ENCODE results near the gene WDR73. TPM values are rescaled to one million over a fixed set of nuclear protein-coding genes. Genes with fewer than 3 reads are reported as not detected.

WDR73 gene
- total and polyA plus RNA-seq, 10 of the 15 experiments (the other 5 are each of a cell fraction or from before 2014, with no cell fraction given): 4.4 to 25.6 (median 16.3) TPM

DNA sequence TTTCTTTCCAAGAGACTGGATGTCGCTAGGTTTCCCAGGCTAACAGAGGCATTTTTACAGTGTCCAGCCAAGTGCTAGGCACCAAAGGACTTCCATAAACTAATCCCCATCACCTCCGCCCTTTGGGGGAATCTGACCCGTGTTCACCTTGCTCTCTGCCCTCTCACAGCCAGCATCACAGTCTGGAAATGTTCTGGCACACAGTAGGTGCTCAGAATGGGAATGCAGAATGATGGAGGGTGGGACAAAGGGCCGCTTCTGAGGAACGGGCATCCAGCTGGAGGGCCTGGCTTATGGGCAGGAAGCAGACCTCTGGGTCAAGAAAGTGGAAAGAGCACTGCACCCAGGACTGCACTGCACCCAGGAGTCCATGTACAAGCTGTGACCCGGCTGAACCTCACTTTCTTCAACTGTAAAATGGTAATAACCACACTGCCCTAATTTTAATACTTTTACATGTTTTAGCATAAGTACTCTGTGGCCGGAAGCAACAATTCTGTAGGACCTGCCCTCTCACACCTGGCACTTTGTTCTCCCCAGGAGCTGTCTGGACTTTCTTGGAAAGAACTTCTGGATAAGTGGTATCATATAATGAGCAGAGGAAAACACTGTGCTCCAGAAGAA is 4.8 kb upstream of the WDR73 start:
- Histone ChIP-seq H3K9me3 (replicated peaks; ENCODE audit: control insufficient read depth, insufficient read depth, low read length) (no peaks in the 10 kb centered on the region), H3K9ac (ENCODE audit: control insufficient read depth, insufficient read depth, low read length) (peak overlapping the region; percentile 71), H3K4me1 (ENCODE audit: control insufficient read depth, insufficient read depth, low read length) (peaks cover 16% of the 10 kb centered on the region), H3K79me2 (ENCODE audit: control insufficient read depth, insufficient read depth, low read length) (peaks cover 2% of the 10 kb centered on the region), H2AFZ (ENCODE audit: control insufficient read depth, low read depth, low read length) (peak overlapping the region; percentile 70), H3K4me2 (ENCODE audit: control insufficient read depth, insufficient read depth) (peak overlapping the region; percentile 88), H3K36me3 (ENCODE audit: control insufficient read depth in 2 of 2, insufficient read depth in 2 of 2, low read length in 1 of 2) (peaks cover 0 to 3% of the 10 kb centered on the region in 2 experiments; a peak in 1 of 4 replicates), H4K20me1 (ENCODE audit: control insufficient read depth, insufficient read depth) (no peaks in the 10 kb centered on the region), H3K27ac (ENCODE audit: control insufficient read depth, insufficient read depth) (no peak overlapping the region), H3K27me3 (replicated peaks in 1 of 2; ENCODE audit: control insufficient read depth in 2 of 2, insufficient read depth in 2 of 2, low read length in 1 of 2) (no peaks in the 10 kb centered on the region), H3K4me3 (no peak overlapping the region)
- WGBS (ENCODE audit: insufficient coverage, insufficient replicate concordance, low lambda C conversion rate, missing lambda C conversion rate): 8% methylated on average over 7 of the region's 7 CpGs
- BruUV-seq (replicated peaks): no TSS peak
- ChIA-PET SMC1A (ENCODE audit: uncharacterized antibody, unreplicated experiment) (interaction anchor here (0.8 to 1.5 kb wide), 6 partner anchors 9 to 85 kb away, joined by 3 to 5 read pairs (median 4); partner anchors contain the start of gene SEC11A), CTCF (interaction anchor here (0.8 to 7.6 kb wide), 12 partner anchors 12 to 163 kb away, joined by 3 to 52 read pairs (median 4); partner anchors contain the start of genes SEC11A and ZSCAN2), RAD21 (ENCODE audit: unreplicated experiment) (interaction anchor here (1.2 to 2.2 kb wide), 3 partner anchors 98 to 219 kb away, joined by 4 to 6 read pairs (median 4); no protein-coding TSS in a partner anchor), POLR2A (interaction anchor here (0.9 to 1.1 kb wide), 2 partner anchors 71 to 113 kb away, joined by 3 read pairs; no protein-coding TSS in a partner anchor)
- no peak for DNase-seq (ENCODE audit: low read depth, low spot score)
- ATAC-seq: no peak
- in situ Hi-C loops (cut with MboI): no loop called here
- peak; percentile 71 for FAIRE-seq
- TF ChIP-seq SREBF2 (IDR thresholded peaks at IDR 0.05; ENCODE audit: low read length): no peak
- TF ChIP-seq CHD4 (IDR thresholded peaks at IDR 0.05): no peak
- 0 out of 2 replicates have a peak, but pooled peaks have one; percentile 24 for TF ChIP-seq MXI1 (IDR thresholded peaks at IDR 0.05; ENCODE audit: low read depth, low read length)
- intact Hi-C loops (cut with micrococcal nuclease; ENCODE audit: unreplicated experiment): no loop called here

DNA sequence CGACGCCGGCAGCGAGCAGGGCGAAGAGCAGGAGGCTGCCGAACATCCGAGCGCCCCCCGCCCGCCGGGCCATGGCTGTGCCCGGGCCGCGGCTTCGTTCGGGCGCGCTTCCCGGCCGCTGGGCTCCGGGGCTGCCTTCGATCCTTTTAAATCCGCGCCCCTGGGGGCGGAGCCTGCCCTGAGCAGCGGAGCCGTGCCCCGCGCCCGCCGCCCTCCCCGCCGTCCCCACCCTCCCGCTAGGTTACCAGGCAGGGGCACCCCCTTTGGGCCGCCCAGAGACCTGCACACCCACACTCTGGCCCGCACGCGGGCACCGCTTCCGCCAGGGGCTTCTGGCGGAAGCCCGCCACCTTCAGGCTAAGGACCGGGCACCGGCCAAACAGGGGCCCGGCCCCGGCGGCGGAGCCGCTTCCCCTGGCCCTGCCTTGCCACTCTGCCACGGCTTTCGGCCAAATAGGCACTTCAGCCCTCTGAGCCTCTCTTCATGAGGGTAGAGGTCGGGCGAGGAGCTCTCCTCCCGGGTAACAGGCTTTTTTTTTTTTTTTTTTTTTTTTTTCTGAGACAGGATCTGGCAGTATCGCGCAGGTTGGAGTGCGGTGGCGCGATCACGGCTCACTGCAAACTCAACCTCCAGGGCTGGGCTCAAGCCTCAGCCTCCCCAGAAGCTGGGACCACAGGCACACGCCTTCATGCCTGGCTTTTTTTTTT is 4.2 kb upstream of the WDR73 start, which contains the start of gene NMB:
NMB (minus strand) TSS at position 120 of the 708 bp plus-strand sequence; CDS start at position 73, 47 bp downstream.
- intact Hi-C loops (cut with micrococcal nuclease; ENCODE audit: unreplicated experiment) (no loop called here), in situ Hi-C loops (cut with MboI) (no loop called here)
- Histone ChIP-seq H3K79me2 (ENCODE audit: control insufficient read depth, insufficient read depth, low read length) (peaks cover 8% of the 10 kb centered on the region), H3K9me3 (replicated peaks; ENCODE audit: control insufficient read depth, insufficient read depth, low read length) (no peaks in the 10 kb centered on the region), H3K27ac (ENCODE audit: control insufficient read depth, insufficient read depth) (no peak within 1 kb of the TSS), H3K27me3 (replicated peaks in 1 of 2; ENCODE audit: control insufficient read depth in 2 of 2, insufficient read depth in 2 of 2, low read length in 1 of 2) (no peaks in the 10 kb centered on the region), H3K4me1 (ENCODE audit: control insufficient read depth, insufficient read depth, low read length) (peaks cover 19% of the 10 kb centered on the region), H3K9ac (ENCODE audit: control insufficient read depth, insufficient read depth, low read length) (peak within 1 kb of the TSS; percentile 71), H4K20me1 (ENCODE audit: control insufficient read depth, insufficient read depth) (no peaks in the 10 kb centered on the region), H2AFZ (ENCODE audit: control insufficient read depth, low read depth, low read length) (peak within 1 kb of the TSS; percentile 70), H3K4me2 (ENCODE audit: control insufficient read depth, insufficient read depth) (peak within 1 kb of the TSS; percentile 88), H3K4me3 (peak within 1 kb of the TSS; percentile 49; the same call in 1 of the 2 replicates), H3K36me3 (ENCODE audit: control insufficient read depth in 2 of 2, insufficient read depth in 2 of 2, low read length in 1 of 2) (peaks cover 0 to 3% of the 10 kb centered on the region in 2 experiments; a peak in 1 of 4 replicates)
- SMC1A ChIA-PET (ENCODE audit: uncharacterized antibody, unreplicated experiment): interaction anchor here (1.0 to 1.5 kb wide), 5 partner anchors 9 to 86 kb away, joined by 3 to 5 read pairs (median 4); partner anchors contain the start of gene SEC11A
- CTCF ChIA-PET: interaction anchor here (0.8 to 7.6 kb wide), 10 partner anchors 20 to 163 kb away, joined by 3 to 52 read pairs (median 4); partner anchors contain the start of genes SEC11A and ZSCAN2
- RAD21 ChIA-PET (ENCODE audit: unreplicated experiment): interaction anchor here (0.6 to 2.2 kb wide), 5 partner anchors 78 to 219 kb away, joined by 3 to 6 read pairs (median 4); no protein-coding TSS in a partner anchor
- no TSS peak for BruUV-seq (replicated peaks)
- no peak for FAIRE-seq
- WGBS (ENCODE audit: insufficient coverage, insufficient replicate concordance, low lambda C conversion rate, missing lambda C conversion rate): 1% methylated on average over 38 of the region's 61 CpGs
- POLR2A ChIA-PET: interaction anchor here (0.6 to 0.9 kb wide), 3 partner anchors 72 to 91 kb away, joined by 3 to 5 read pairs (median 3); no protein-coding TSS in a partner anchor
- DNase-seq (ENCODE audit: low read depth, low spot score): peak; percentile 33
- peak; percentile 81 for ATAC-seq
- TF ChIP-seq, protein P1, sequence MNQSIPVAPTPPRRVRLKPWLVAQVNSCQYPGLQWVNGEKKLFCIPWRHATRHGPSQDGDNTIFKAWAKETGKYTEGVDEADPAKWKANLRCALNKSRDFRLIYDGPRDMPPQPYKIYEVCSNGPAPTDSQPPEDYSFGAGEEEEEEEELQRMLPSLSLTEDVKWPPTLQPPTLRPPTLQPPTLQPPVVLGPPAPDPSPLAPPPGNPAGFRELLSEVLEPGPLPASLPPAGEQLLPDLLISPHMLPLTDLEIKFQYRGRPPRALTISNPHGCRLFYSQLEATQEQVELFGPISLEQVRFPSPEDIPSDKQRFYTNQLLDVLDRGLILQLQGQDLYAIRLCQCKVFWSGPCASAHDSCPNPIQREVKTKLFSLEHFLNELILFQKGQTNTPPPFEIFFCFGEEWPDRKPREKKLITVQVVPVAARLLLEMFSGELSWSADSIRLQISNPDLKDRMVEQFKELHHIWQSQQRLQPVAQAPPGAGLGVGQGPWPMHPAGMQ (IDR thresholded peaks at IDR 0.05; ENCODE audit: borderline replicate concordance): no peak
- no peak; the same call in 1 of the 2 replicates for TF ChIP-seq NFIC (IDR thresholded peaks at IDR 0.05; ENCODE audit: low read depth, low read length)
- TF ChIP-seq ZNF24 (IDR thresholded peaks at IDR 0.05): no peak
- TF ChIP-seq RUNX3 (IDR thresholded peaks at IDR 0.05; ENCODE audit: low read length): peak; percentile 37; the same call in 1 of the 2 replicates
- TF ChIP-seq, protein P2, sequence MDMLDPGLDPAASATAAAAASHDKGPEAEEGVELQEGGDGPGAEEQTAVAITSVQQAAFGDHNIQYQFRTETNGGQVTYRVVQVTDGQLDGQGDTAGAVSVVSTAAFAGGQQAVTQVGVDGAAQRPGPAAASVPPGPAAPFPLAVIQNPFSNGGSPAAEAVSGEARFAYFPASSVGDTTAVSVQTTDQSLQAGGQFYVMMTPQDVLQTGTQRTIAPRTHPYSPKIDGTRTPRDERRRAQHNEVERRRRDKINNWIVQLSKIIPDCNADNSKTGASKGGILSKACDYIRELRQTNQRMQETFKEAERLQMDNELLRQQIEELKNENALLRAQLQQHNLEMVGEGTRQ (IDR thresholded peaks at IDR 0.05; ENCODE audit: borderline replicate concordance, low read depth, low read length): no peak
